ELR (cell line): ENCODE measurements around the gene KMT2C.

Experiments
- DNase-seq: peaks from one replicate; pipeline ENCODE4 v3.0.0-alpha.2; 2015; ENCODE audit warnings: low read depth

KMT2C gene

GRCh38 chr7:152200395-152200794, 235.4 kb downstream of the KMT2C start:
- no peak for DNase-seq

- DNase-seq, result no peak
These were observed 239.4 kb downstream of the KMT2C start for GRCh38 chr7:152196391-152196790.

GRCh38 chr7:152193880-152194279, 241.9 kb downstream of the KMT2C start:
- no peak for DNase-seq

- no peak for DNase-seq
These were observed 246.7 kb downstream of the KMT2C start for GRCh38 chr7:152189061-152189460.

GRCh38 chr7:152185558-152185957, 250.2 kb downstream of the KMT2C start:
- DNase-seq, result no peak

- DNase-seq, result peak; percentile 3
These were observed 255.2 kb downstream of the KMT2C start for GRCh38 chr7:152180587-152180986.

- DNase-seq, result no peak
These were observed 255.8 kb downstream of the KMT2C start for GRCh38 chr7:152180048-152180447.

- no peak for DNase-seq
These were observed 257.3 kb downstream of the KMT2C start for GRCh38 chr7:152178405-152179058.

GRCh38 chr7:152177681-152178404, 258.0 kb downstream of the KMT2C start:
- no peak for DNase-seq

GRCh38 chr7:152176797-152177196, 259.0 kb downstream of the KMT2C start:
- DNase-seq, result no peak

GRCh38 chr7:152173372-152174070, 262.3 kb downstream of the KMT2C start:
- DNase-seq, result no peak

- DNase-seq, result no peak
These were observed 273.5 kb downstream of the KMT2C start for GRCh38 chr7:152162287-152162686.

GRCh38 chr7:152161171-152161570, 274.6 kb downstream of the KMT2C start:
- DNase-seq, result no peak

- DNase-seq, result no peak
These were observed 276.8 kb downstream of the KMT2C start for GRCh38 chr7:152158801-152159587.

GRCh38 chr7:152152267-152152666, 283.5 kb downstream of the KMT2C start:
- DNase-seq, result no peak

- DNase-seq, result no peak
These were observed 286.4 kb downstream of the KMT2C start for GRCh38 chr7:152149363-152149762.

GRCh38 chr7:152148706-152149105, 287.1 kb downstream of the KMT2C start:
- no peak for DNase-seq

- DNase-seq, result peak; percentile 53
These were observed 289.8 kb downstream of the KMT2C start for GRCh38 chr7:152145853-152146466.

- DNase-seq, result no peak
These were observed 291.1 kb downstream of the KMT2C start for GRCh38 chr7:152144557-152145245.

- no peak for DNase-seq
These were observed 292.7 kb downstream of the KMT2C start for GRCh38 chr7:152142976-152143595.

GRCh38 chr7:152140560-152140959, 295.2 kb downstream of the KMT2C start:
- no peak for DNase-seq
